Lung microvascular endothelial cell (primary cell): ENCODE measurements around the gene ARRB1. TPM values are rescaled to one million over a fixed set of nuclear protein-coding genes. Genes with fewer than 3 reads are reported as not detected.

Experiments
- DNase-seq, 2 donors: peaks; one replicate each; pipeline versions ENCODE4 v3.0.0 to v3.0.0-alpha.2; 2010; ENCODE audit warnings: low read depth in 2 of 2
- total RNA-seq: library from RNA; depleted of rRNA; stranded (reverse); fragments of >200 nt; gene quantifications from 2 replicates; pipeline ENCODE4 v1.2.1, GENCODE V29; 2014

The ARRB1 gene
- total RNA-seq, 1 donor from 2014 or later: 191 TPM

- DNase-seq: no peak
Measured at GRCh38 chr11:75260396-75261170, 90.9 kb downstream of the ARRB1 start.

GRCh38 chr11:75254326-75254725 lies 97.1 kb downstream of the ARRB1 start:
- no peak for DNase-seq

GRCh38 chr11:75249704-75250103 lies 101.8 kb downstream of the ARRB1 start:
- no peak for DNase-seq

GRCh38 chr11:75248924-75249256 lies 102.6 kb downstream of the ARRB1 start:
- DNase-seq: no peak

- no peak for DNase-seq
Measured at GRCh38 chr11:75246671-75247350, 104.7 kb downstream of the ARRB1 start.

GRCh38 chr11:75246006-75246670 lies 105.3 kb downstream of the ARRB1 start:
- no peak for DNase-seq

- DNase-seq: no peak
Measured at GRCh38 chr11:75245356-75246005, 106.0 kb downstream of the ARRB1 start.

- DNase-seq: no peak
Measured at GRCh38 chr11:75244052-75244814, 107.2 kb downstream of the ARRB1 start.

- DNase-seq: no peak
Measured at GRCh38 chr11:75242722-75243600, 108.5 kb downstream of the ARRB1 start.

- no peak for DNase-seq
Measured at GRCh38 chr11:75241906-75242644, 109.4 kb downstream of the ARRB1 start.

GRCh38 chr11:75241036-75241905 lies 110.2 kb downstream of the ARRB1 start:
- peak; percentile 91 to 93 for DNase-seq

GRCh38 chr11:75240311-75241035 lies 111.0 kb downstream of the ARRB1 start, which contains the start of gene TPBGL:
Gene TPBGL, plus strand, starts transcription at chr11:75240774. Its CDS starts 276 bp downstream, at chr11:75241050.
- no peak for DNase-seq

- no peak for DNase-seq
Measured at GRCh38 chr11:75239531-75240290, 111.8 kb downstream of the ARRB1 start.

- DNase-seq: no peak
Measured at GRCh38 chr11:75238595-75239440, 112.6 kb downstream of the ARRB1 start.

- no peak for DNase-seq
Measured at GRCh38 chr11:75237050-75237449, 114.4 kb downstream of the ARRB1 start.

- DNase-seq: no peak
Measured at GRCh38 chr11:75236062-75236461, 115.4 kb downstream of the ARRB1 start.
